Measurements from ENCODE around the gene PPP4R4. TPM values are rescaled to one million over a fixed set of nuclear protein-coding genes. Genes with fewer than 3 reads are reported as not detected.

The PPP4R4 gene
- polyA plus RNA-seq, 1 of the 3 experiments (the other 2 are of a cell fraction): 2.5 TPM

- no peak for TF ChIP-seq ZBTB33 (IDR thresholded peaks at IDR 0.05; ENCODE audit: borderline replicate concordance, low read depth)
- TF ChIP-seq RXRA (IDR thresholded peaks at IDR 0.05; ENCODE audit: borderline replicate concordance, low read depth): no peak
Observed at GRCh38 chr14:94290197-94290596, 116.1 kb downstream of the PPP4R4 start (continued).

DNA sequence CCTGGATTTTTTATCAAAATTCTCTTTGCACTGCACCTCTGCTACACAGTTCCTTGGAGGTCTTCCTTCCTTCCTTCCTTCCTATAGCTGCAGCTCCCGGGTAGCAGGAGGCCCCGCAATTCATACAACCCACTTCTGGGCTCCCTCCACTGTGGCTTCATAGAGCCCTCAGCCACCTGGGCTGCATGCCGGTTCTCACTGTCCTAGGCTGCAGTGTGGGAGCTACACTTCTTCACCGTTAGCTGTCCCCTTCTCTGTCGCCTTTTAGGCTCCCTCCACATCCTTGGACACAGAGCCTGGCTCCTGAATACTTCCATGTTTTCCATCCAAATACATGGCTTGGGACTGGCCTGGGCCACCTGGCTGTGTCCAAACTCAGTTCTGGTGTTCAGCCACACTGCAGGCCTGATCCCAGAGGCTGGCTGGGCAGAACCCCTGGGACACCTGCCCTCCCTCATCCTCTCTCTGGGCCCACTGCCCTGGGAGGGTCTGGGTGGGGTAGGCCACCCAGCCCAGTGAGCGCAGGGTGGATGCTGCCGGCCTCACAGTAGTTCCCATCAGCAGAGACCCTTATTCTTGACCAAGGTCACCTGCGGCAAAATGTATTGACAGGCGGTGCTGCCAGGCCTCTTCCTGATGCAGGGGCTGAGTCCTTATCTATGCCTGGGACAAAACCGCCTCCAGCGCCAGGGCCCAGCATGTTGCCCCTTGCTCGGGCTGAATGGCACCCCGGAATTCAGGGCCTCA lies 117.2 kb downstream of the PPP4R4 start:
- Histone ChIP-seq H3K4me3 (ENCODE audit: low read depth in 2 of 2, low read length in 1 of 2) (no peak overlapping the region), H3K27me3 (ENCODE audit: insufficient read depth) (no peaks in the 10 kb centered on the region), H3F3A (replicated peaks; ENCODE audit: insufficient read depth) (peaks cover 4% of the 10 kb centered on the region), H3K27ac (ENCODE audit: low read depth in 2 of 2, low read length in 1 of 2) (no peak overlapping the region), H2AFZ (ENCODE audit: low read depth) (no peak overlapping the region), H3K79me2 (ENCODE audit: insufficient read depth) (no peaks in the 10 kb centered on the region), H3K36me3 (replicated peaks in 1 of 2; ENCODE audit: control insufficient read depth in 1 of 2, insufficient read depth in 2 of 2, low read length in 1 of 2) (no peaks in the 10 kb centered on the region), H3K4me2 (no peak overlapping the region), H3K9ac (no peak overlapping the region), H3K9me2 (no peaks in the 10 kb centered on the region), H4K20me1 (ENCODE audit: insufficient read depth) (no peaks in the 10 kb centered on the region), H3K9me3 (no peaks in the 10 kb centered on the region), H3K4me1 (ENCODE audit: control insufficient read depth in 1 of 2, insufficient read depth in 2 of 2, low read depth in 1 of 2, low read length in 1 of 2) (no peaks in the 10 kb centered on the region)
- ChIA-PET POLR2A (no interaction called here), CTCF (no interaction called here)
- DNase-seq: no peak
- 75% methylated on average over 11 of the region's 13 CpGs for WGBS (ENCODE audit: low lambda C conversion rate)
- no peak for TF ChIP-seq FOSL2 (IDR thresholded peaks at IDR 0.05; ENCODE audit: borderline replicate concordance, low read depth)

DNA sequence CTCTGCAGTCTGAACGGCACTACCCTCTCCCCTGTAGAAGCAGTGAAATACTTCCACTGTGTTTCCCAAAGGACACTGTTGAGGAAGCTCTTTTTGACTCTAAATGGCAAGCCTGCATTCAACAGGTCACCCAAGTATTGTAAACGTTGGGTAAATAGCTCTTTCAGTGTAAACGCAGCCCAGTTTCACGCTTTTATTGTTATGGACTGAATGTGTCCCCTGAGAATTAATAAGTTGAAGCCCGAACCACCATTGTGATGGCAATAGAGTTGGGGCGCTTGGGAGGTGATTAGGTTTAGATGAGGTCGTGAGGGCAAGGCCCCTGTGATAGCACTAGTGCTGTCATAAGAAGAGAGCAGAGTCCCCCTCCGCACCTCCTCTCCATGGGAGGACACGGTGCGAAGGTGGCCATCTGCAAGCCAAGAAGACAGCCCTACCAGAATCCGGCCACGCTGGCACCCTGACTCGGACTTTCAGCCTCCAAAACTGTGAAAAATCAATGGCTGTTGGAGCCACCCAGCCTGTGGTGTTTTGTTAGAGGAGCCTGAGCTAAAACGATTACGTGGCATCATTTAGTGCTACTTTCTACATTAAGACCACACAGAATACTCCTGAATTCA lies 117.9 kb downstream of the PPP4R4 start:
- no peaks in the 10 kb centered on the region for H3K9me3 ChIP-seq
- ChIA-PET POLR2A (no interaction called here), CTCF (interaction anchor here (0.7 kb wide), 1 partner anchor 26 kb away, joined by 3 read pairs; no protein-coding TSS in a partner anchor)
- no peaks in the 10 kb centered on the region for H3K27me3 ChIP-seq (ENCODE audit: insufficient read depth)
- H3K4me2 ChIP-seq: no peak overlapping the region
- WGBS (ENCODE audit: low lambda C conversion rate): 62% methylated on average over 13 of the region's 15 CpGs
- H3K9me2 ChIP-seq: no peaks in the 10 kb centered on the region
- no peaks in the 10 kb centered on the region for H3K36me3 ChIP-seq (replicated peaks in 1 of 2; ENCODE audit: control insufficient read depth in 1 of 2, insufficient read depth in 2 of 2, low read length in 1 of 2)
- no peak overlapping the region for H2AFZ ChIP-seq (ENCODE audit: low read depth)
- DNase-seq: no peak
- H3K4me1 ChIP-seq (ENCODE audit: control insufficient read depth in 1 of 2, insufficient read depth in 2 of 2, low read depth in 1 of 2, low read length in 1 of 2): no peaks in the 10 kb centered on the region
- H4K20me1 ChIP-seq (ENCODE audit: insufficient read depth): no peaks in the 10 kb centered on the region
- H3K4me3 ChIP-seq (ENCODE audit: low read depth in 2 of 2, low read length in 1 of 2): no peak overlapping the region
- H3K79me2 ChIP-seq (ENCODE audit: insufficient read depth): no peaks in the 10 kb centered on the region
- H3K9ac ChIP-seq: no peak overlapping the region
- no peaks in the 10 kb centered on the region for H3F3A ChIP-seq (replicated peaks; ENCODE audit: insufficient read depth)
- TF ChIP-seq SIN3A (IDR thresholded peaks at IDR 0.05; ENCODE audit: borderline replicate concordance, low read depth, low read length) (no peak), CHD2 (IDR thresholded peaks at IDR 0.05; ENCODE audit: low read length, partially characterized antibody) (no peak), YY1 (IDR thresholded peaks at IDR 0.05; ENCODE audit: low read depth) (no peak), FOXJ3 (CRISPR knock-in tag; IDR thresholded peaks at IDR 0.05) (no peak), POLR2AphosphoS5 (IDR thresholded peaks at IDR 0.05; ENCODE audit: low read depth, low read length) (no peak), ELF1 (IDR thresholded peaks at IDR 0.05) (no peak), RAD21 (IDR thresholded peaks at IDR 0.05; ENCODE audit: low read length) (no peak), GABPA (IDR thresholded peaks at IDR 0.05; ENCODE audit: low read depth) (no peak), NFIC (IDR thresholded peaks at IDR 0.05; ENCODE audit: borderline replicate concordance) (no peak), EZH2phosphoT487 (IDR thresholded peaks at IDR 0.05; ENCODE audit: borderline replicate concordance, low read depth) (no peak), ZBTB33 (IDR thresholded peaks at IDR 0.05; ENCODE audit: borderline replicate concordance, low read depth) (no peak)
- TF ChIP-seq, protein P1, sequence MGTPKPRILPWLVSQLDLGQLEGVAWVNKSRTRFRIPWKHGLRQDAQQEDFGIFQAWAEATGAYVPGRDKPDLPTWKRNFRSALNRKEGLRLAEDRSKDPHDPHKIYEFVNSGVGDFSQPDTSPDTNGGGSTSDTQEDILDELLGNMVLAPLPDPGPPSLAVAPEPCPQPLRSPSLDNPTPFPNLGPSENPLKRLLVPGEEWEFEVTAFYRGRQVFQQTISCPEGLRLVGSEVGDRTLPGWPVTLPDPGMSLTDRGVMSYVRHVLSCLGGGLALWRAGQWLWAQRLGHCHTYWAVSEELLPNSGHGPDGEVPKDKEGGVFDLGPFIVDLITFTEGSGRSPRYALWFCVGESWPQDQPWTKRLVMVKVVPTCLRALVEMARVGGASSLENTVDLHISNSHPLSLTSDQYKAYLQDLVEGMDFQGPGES (IDR thresholded peaks at IDR 0.05; ENCODE audit: low read depth, low read length): no peak
- no peak overlapping the region for H3K27ac ChIP-seq (ENCODE audit: low read depth in 2 of 2, low read length in 1 of 2)
